Measurements from ENCODE around the gene ST3GAL5.
"Not testable (repeated sequence)": the region's sequence is repeated elsewhere in the genome, so short reads cannot be mapped to it uniquely, and the experiment has no call there.

ST3GAL5 gene

DNA sequence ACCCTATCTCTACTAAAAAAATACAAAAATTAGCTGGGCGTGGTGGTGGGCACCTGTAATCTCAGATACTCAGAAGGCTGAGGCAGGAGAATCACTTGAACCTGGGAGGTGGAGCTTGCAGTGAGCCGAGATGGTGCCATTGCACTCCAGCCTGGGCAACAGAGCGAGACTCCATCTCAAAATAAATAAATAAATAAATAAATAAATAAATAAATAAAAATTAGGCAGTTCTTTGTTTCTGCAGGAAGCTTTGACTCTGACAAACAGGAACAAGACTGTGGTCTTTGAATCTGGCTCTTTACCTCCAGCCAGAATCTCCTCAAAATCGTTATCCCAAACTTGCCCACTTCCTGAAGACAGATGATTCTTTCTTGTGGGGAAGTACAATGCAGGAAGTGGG is 59.4 kb downstream of the ST3GAL5 start:
- not testable (repeated sequence) for DNase-seq

DNA sequence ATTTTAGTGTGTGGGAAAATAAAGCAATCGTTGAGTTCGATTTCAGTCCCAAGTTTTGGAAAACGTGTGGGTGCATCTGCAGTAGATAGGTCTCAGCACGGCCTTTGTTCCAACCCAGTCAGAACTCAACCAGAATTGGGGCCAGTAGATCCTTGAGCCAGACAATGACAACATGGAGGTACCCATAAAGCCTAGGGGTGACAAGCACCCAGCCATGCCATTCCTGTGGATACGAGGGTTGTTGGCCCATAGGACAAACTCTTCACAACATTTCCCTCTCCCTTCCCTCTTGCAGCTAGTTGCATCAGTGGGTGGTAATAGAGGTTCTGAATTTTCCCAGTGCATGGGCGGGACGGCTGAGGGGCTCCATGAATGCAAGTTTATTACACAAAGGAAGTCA is 60.1 kb downstream of the ST3GAL5 start:
- DNase-seq: no peak

- DNase-seq: no peak
These were observed 60.8 kb downstream of the ST3GAL5 start for GRCh38 chr2:85827879-85828569.

DNA sequence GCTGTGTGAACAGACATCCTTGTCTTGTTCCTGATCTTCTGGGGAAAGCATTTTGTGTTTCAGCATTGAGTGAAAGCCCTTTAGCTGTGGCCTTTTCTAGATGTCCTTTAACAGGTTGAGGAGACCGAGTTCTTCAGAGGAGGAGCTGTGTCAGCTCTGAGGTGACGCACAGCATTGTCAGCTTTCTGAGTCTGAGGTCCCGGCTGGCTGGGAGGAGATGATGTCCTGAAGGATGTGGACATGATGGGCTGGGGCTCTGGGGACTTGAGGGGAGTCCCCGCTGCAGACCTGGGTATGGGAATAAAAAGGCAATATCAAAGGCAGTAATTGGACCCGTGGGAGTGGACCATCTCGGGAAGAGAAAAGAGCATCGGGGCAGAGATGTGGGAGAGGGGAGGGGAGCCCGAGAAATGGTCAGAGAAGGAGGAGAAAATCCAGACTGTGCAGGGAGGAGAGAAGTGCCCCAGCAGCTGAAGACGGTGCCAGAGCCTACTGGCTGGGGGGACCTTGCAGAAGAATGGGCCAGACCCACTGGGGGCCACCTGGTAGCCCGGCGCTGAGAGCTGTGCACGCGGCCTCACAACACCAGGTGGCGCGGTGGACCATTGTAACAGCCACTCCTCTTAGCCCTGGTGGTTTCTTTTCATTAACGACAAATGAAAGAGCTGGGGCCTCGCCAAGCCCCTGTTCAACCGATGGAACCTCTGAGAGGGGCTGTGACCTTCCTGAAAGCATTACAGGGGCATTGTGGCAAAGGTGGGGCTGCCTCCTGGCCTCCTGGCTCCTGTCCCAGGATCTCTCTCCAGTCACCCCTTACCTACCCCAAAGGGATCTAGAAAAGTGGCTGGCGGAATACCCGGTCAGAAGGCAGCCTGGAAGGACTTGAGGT is 61.6 kb downstream of the ST3GAL5 start:
- peak; percentile 69 for DNase-seq

DNA sequence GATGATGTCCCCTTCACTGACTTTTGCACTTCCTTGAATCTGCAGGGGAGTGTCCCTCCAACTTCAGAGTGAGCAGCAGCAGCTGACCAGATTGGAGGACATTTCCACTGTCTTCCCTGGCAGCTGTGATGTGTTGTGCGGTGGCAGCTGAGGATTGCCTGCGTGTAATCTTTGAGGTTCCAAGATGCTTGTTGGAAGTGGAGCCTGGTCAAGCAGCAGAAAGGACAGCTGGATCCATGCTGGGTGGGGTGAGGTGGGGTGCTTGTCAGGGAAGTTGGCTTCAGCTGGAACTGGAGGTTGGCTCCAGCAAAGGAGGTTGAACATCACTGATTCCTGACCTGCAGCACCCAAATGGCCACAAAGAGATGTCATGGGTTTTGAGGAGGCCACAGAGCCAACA is 64.8 kb downstream of the ST3GAL5 start:
- no peak for DNase-seq

GRCh38 chr2:85822766-85823165 is 66.0 kb downstream of the ST3GAL5 start:
- no peak for DNase-seq

DNA sequence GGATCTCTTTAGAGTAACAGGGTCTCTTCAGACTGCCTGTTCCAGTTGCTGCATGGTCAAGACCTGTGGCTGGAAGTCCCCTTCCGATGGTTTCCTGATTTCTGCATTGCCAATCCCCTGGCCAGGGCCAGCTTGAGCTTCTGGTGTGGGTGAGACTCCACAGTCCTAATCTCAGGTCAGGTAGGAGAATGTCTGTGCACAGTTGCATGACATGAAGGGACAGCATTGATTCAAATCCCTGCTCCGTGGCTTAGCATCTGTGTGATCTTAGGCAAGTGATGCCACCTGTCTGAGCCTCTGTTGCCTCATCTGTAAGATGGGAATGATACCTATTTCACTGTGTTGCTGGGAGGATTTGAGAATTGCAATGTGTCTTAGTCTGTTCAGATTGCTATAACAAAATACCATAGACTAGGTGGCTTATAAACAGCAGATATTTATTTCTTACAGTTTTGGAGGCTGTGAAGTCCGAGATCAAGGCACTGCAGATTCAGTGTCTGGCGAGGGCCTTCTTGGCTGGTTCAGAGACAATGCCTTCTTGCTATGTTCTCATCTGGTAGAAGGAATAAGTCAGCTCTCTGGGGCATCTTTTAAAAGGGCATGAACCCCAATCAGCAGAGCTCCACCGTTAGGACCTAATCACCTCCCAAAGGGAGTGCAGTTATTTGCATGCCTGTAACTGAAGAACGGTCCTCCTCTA is 68.8 kb downstream of the ST3GAL5 start:
- DNase-seq: no peak

- DNase-seq: no peak
These were observed 73.8 kb downstream of the ST3GAL5 start for GRCh38 chr2:85814802-85815550.

DNA sequence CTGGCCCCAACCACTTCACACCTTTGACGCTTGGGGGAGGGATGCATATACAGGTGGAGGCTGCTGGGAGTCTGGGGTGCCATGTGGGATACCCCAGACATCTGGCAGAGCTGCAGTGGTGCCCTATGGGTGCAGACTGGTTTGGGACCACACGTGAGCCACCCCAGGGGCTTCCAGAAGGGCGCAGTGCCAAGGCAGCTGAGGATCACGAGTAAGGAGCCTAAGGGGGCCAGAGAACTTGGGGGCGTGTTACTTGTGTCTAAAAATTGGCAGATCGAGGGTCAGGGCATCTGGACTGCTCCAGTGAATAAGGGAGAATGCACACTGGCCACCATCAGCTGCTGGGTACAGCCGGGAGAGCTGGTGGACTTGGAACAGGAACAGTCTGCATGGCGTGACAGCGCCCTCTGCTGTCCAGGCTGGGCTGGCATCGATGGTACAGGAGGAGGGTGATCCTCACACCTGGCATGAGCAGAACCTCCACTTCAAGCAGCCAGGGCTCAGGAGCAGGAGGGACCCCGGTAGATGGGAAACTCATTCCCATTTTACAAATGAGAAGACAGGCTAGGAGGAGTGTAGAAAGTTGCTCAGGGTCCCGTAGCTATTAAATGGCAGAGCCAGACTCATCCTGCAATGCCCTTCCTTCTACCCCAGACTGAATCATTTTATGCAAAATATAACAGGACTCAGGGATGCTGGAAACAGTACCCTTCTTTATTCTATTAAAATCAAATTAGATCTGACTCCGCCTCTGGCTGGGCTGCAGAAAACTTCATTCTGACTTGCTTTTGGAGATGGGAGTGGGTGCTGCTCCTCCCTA is 74.6 kb downstream of the ST3GAL5 start:
- DNase-seq: peak; percentile 67

DNA sequence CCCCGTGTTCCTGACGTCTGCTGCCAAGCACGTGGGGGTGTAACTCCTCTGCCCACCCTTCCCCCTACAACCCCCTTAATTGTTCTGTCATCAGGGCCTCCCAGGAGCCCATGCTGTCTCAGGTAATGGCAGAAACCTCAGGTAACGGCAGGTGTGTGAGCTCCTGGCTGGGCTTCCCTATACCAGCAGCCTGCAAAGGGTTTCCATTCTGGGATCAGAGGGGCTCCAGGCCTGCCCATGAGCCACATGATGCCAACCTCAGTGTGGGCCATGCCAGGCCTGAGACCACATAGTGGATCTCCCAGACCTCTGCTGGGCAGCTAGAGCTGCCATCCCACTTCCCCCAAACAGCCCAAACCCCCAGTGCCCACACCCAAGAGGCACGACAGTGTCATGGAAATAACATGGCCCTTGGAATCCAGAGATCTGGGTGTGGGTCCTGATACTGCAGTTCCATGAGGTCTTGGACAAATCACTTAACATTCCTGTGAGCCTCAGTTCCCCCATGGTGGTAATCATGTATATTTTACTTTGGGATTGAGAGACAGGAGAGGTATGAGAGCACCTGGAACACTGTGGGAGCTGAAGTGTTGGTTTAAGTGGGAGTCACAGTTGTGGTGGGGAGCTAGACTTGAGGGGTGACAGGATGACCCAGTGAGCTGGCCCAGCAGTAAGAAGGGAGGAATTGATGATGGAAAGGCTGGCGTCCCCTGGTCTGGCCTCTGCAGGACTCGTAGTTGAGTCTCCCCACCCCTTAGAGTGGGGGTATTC is 75.4 kb downstream of the ST3GAL5 start:
- DNase-seq: no peak

GRCh38 chr2:85812094-85812735 is 76.6 kb downstream of the ST3GAL5 start:
- no peak for DNase-seq

DNA sequence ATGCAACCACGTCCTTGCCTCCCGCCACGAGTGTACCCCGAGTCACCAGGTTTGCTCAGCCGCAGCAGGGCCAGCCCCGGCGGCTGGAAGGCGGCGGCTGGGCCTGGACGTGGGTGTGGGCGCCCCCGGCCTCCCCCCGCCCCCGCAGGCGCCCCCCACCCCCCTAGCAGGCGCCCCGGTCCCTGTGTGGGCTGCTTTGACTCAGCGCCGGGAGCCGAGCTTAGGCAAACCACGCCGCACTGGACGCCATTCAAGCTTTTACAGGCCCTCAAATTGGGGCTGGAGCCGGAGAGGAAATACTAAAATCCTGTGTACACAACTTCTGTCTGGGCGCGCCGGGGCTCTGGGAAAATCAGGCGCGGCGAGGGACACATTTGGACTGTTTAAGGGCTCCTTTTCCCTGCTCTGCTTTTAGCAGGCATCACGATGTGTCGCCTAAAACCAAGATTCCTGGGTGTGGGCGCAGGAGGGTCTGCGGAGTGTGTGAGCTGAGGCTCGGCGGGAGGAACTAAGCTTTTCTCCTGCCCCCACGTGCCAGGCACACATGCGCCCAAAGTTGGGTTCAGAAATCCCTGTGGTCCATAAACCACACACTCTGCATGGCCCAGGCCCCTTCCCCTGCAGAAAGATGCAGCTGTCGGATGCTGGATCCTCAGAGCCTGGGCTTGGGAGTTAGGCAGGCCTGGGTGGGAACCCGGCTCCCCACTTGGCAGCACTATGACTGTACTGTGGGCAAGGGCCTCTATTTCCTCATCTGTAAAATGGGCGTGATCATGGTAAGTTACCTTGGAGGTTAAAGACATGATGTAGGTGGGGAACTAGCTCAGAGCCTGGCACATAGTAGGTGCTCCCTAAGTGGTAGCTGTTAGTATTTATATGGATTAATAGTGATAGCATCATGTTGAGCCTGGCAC is 77.4 kb downstream of the ST3GAL5 start:
- DNase-seq: no peak

DNA sequence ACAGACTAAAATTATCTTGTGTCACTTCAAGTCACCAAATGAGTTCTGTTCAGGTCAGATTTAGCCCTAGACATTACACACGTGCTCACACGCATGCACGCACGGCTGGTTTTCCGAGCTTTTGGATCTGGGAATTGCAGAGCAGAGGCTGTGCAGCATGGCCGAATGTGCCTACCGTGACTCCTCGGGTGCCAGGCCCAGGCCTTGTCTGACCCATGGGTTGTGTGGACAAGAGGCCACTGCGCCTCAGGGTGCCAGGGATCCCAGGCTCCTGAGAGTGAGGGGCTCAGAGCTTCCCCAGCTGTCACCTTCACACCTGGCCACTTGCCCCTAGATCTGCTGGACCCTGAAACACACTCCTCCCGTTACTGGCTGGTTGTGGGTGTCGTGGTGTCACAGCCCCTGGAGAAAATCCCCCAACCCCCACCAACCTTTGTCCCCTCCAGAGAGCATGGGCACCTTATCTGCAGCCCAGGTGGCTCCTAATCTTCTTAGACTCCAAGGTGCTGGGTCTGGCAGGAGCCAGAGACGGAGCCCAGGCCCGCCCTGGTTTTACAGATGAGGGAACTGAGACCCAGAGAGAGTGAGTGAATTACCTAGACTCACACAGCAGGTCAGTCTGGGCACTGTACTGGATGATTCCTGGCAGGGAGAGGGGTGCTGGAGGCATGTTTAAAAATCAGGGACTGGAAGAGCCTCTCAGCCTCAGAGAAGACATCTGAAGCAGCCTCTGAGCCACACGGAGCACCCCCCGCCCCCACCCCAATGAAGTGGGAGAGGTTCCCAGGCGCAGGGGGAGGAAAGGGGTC is 78.2 kb downstream of the ST3GAL5 start:
- no peak for DNase-seq

DNA sequence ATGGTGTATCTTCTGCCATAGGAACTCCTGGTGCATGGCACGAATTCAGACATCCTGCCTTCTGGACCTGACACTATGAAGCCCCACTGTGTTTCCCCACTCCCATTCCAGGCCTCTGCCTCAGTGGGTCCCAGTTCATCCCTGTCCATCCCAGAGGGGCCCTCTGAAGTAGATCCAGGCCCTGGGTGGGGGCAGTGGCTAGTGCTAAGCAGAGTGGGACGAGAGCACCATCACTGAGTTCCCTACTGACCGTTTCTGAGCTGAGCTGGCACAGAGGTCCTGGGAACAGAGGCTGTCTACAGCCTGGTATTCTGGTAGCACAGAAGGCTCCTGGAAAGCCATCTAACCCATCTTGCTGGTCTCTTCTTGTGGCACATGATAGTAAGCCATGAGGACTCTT is 81.0 kb downstream of the ST3GAL5 start:
- DNase-seq: no peak

DNA sequence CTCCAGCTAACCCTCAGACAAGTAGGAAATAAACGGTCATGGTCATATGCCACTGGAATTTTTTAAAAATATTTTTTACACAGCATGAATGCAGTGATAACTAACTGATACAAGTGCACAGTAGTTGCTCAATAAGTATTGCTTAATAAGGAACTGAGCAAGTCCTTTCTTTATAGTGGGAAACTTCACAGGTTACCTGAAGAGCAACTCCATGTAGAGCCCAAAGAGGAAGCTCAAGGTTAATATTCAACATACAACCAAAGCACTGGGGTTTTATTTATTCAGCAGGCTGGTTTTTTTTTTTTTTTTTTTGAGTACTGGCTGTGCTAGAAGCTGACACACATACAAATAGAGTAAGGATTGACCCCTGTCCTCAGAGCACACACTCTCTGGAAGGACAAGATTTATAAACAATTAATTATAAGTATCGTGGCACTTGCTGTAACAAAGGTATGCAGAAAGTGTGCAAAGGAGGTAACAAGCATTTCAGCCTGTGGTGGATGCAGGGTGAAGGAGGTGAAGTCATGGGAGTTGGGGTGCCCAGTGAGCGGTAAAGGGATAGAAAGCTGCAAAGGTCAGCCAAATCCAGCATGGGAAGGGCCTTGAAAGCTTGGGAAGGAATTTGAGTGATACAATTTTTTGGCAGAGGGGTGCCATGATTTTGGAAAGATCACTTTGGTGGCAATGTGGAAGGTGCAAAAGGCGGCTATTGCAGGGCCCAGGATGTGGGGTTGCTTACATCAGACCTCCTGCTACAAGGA is 82.3 kb downstream of the ST3GAL5 start:
- no peak for DNase-seq

DNA sequence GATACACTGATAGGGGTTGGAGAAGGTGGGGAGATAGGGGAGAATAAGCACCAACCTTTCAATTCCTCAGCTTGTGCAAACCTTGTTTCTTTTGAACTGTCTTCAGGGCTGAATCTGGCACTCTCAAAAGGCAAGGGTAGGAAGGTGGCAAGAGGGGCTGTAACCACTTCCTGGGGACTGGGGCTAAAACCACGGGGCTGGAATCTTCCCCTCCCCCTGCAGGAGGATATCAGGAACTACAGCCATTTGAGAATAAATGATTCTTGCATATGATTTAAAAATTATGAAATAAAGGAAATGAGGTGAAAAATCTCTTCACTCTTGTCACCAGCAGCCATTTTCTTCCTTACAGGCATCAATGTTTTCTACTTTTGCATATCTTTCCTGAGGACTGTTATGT is 84.2 kb downstream of the ST3GAL5 start:
- no peak for DNase-seq

DNA sequence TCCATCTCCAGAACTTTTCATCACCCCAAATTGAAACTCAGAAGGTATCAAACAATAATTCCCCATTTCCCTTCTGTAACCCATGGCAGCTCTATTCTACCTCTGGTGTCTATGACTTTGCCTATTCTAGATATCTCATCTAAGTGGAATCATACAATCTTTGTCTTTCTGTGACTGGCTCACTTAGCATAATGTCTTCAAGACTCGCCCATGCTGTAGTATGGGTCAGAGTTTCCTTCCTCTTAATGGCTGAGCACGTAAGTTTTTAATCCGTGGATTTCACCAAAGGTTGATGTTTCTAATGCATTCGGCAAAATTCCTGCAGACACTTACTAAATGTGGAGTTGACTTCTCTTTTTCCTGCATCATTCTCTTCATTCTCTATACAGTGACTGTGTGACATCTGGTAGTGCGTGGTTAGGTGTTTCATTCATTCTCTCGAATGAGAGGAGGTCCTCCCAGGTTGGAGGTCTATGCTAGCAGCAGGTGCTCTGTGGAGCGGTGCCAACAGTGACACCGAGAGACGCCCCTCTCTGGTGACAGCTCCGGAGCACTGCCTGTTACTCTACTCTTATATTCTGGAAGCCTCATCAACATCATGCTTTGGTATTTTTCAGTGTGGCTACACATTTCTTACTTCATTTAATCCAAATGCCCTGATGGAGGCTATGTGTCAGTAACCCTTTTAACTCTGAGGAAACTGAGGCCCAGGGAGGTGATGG is 84.9 kb downstream of the ST3GAL5 start:
- DNase-seq: no peak

Measured in activated CD4-positive, alpha-beta T cell treated with anti-CD3 and anti-CD28 coated beads for 1 hour (primary cell).